Sigmoid colon (tissue), 7 donors: ENCODE measurements around the gene KLHL29. TPM values are rescaled to one million over a fixed set of nuclear protein-coding genes. Genes with fewer than 3 reads are reported as not detected.

Experiments used
- DNase-seq: peaks from one replicate; pipeline ENCODE4 v3.0.0-alpha.2; 2019
- H3K27ac ChIP-seq, 4 donors: fragments of 200-600 bp; sonication (generic); one replicate each; pipeline ENCODE4 v1.5.1; 2016 to 2019; ENCODE audit warnings: mild to moderate bottlenecking in 1 of 4
- H3K27me3 ChIP-seq, 3 donors: fragments of 200-600 bp; sonication (generic); one replicate each; pipeline ENCODE4 v1.5.1; 2019; ENCODE audit warnings: mild to moderate bottlenecking in 1 of 3
- H3K36me3 ChIP-seq, 4 donors: fragments of 200-600 bp; sonication (generic); one replicate each; pipeline ENCODE4 v1.5.1; 2016 to 2019
- H3K4me1 ChIP-seq, 4 donors: fragments of 200-600 bp; sonication (generic); one replicate each; pipeline ENCODE4 v1.5.1; 2017 to 2019
- H3K4me3 ChIP-seq, 4 donors: fragments of 200-600 bp; sonication (generic); one replicate each; pipeline ENCODE4 v1.5.1; 2017 to 2019; ENCODE audit warnings: mild to moderate bottlenecking in 2 of 4, moderate library complexity in 1 of 4
- H3K9me3 ChIP-seq, 4 donors: fragments of 200-600 bp in 3 of 4; sonication (generic) in 3 of 4; one replicate each; pipeline versions ENCODE4 v1.5.1 to v1.6.1; 2013 to 2019
- CTCF ChIP-seq, 4 experiments: fragments of 450-650 bp in 3 of 4; fragments of 200-600 bp in 1 of 4; IDR thresholded peaks; one replicate each; pipeline ENCODE4 v1.5.1; 2016 to 2019; ENCODE audit warnings: antibody characterized with exemption in 4 of 4, mild to moderate bottlenecking in 3 of 4, moderate library complexity in 2 of 4
- EP300 ChIP-seq, 4 donors: sonication (generic); formaldehyde crosslinking; IDR thresholded peaks; one replicate each; pipeline ENCODE4 v1.6.1; 2017; ENCODE audit warnings: antibody characterized with exemption in 4 of 4
- POLR2A ChIP-seq, 2 donors: fragments of 450-650 bp; IDR thresholded peaks; one replicate each; pipeline ENCODE4 v1.6.1; 2016; ENCODE audit warnings: antibody characterized with exemption in 2 of 2, mild to moderate bottlenecking in 2 of 2, moderate library complexity in 2 of 2
- POLR2AphosphoS5 ChIP-seq, 4 donors: sonication (generic); formaldehyde crosslinking; IDR thresholded peaks; one replicate each; pipeline ENCODE4 v1.6.1; 2017; ENCODE audit warnings: antibody characterized with exemption in 4 of 4
- WGBS, 2 donors: extraction: QIAGEN DNeasy Blood & Tissue Kit; methylation state at CpG; one replicate each; pipeline ENCODE4 v1.1.7; 2013; 5-methylcytosine and 5-hydroxymethylcytosine counted together
- intact Hi-C: fragments of 100-400 bp; cut with DNase I; formaldehyde crosslinking; loops from one replicate; pipeline ENCODE4 v1.15.1; 2023
- polyA plus RNA-seq, 3 donors: library from polyadenylated mRNA; stranded (reverse); fragments of 200-250 nt; gene quantifications; one replicate each; pipeline ENCODE4 v1.2.3, GENCODE V29; 2013
- total RNA-seq, 4 donors: library from RNA; depleted of rRNA; stranded (reverse); fragments of >200 nt; gene quantifications; one replicate each; pipeline ENCODE4 v1.1.0, GENCODE V29; 2016
- donor health status: healthy with polysubstance abuse.
- donor health status: Bipolar disorder and iron deficiency.
- donor health status: healthy.

Gene KLHL29
- total and polyA plus RNA-seq, 7 donors = 0.46 to 25.5 (median 6.3) TPM

- H3K4me1 ChIP-seq = no peaks in the 10 kb centered on the region
- peaks cover 0 to 45% (median 4%) of the 10 kb centered on the region in 4 donors for H3K36me3 ChIP-seq
- H3K27ac ChIP-seq = no peak overlapping the region
- no peaks in the 10 kb centered on the region for H3K9me3 ChIP-seq
- 90 to 92% methylated on average over 9 of the region's 9 CpGs for whole genome bisulfite sequencing, 2 donors
- DNase-seq = no peak
- TF ChIP-seq EP300 (IDR thresholded peaks at IDR 0.05) (no peak), POLR2AphosphoS5 (IDR thresholded peaks at IDR 0.05) (no peak), POLR2A (IDR thresholded peaks at IDR 0.05) (no peak), CTCF (IDR thresholded peaks at IDR 0.05) (no peak)
- no peak overlapping the region for H3K4me3 ChIP-seq
- intact Hi-C loops = no loop called here
- H3K27me3 ChIP-seq = no peaks in the 10 kb centered on the region
Observed at GRCh38 chr2:23687214-23687613, 302.2 kb downstream of the KLHL29 start.

- H3K27me3 ChIP-seq = no peaks in the 10 kb centered on the region
- no peak for TF ChIP-seq EP300 (IDR thresholded peaks at IDR 0.05)
- TF ChIP-seq POLR2AphosphoS5 (IDR thresholded peaks at IDR 0.05) = no peak
- no peak for TF ChIP-seq CTCF (IDR thresholded peaks at IDR 0.05)
- TF ChIP-seq POLR2A (IDR thresholded peaks at IDR 0.05) = no peak
- H3K9me3 ChIP-seq = no peaks in the 10 kb centered on the region
- H3K4me1 ChIP-seq = no peaks in the 10 kb centered on the region
- no peak overlapping the region for H3K4me3 ChIP-seq
- H3K27ac ChIP-seq = no peak overlapping the region
- intact Hi-C loops = no loop called here
- WGBS, 2 donors = 93 to 94% methylated on average over 14 of the region's 14 CpGs
- no peak for DNase-seq
- peaks cover 0 to 50% (median 6%) of the 10 kb centered on the region in 4 donors for H3K36me3 ChIP-seq
Observed at GRCh38 chr2:23687713-23688112, 302.7 kb downstream of the KLHL29 start.

- Histone ChIP-seq H3K36me3 (peaks cover 0 to 59% (median 6%) of the 10 kb centered on the region in 4 donors), H3K27me3 (no peaks in the 10 kb centered on the region), H3K4me3 (no peak overlapping the region), H3K9me3 (no peaks in the 10 kb centered on the region), H3K27ac (no peak overlapping the region), H3K4me1 (no peaks in the 10 kb centered on the region)
- DNase-seq = no peak
- WGBS, 2 donors = 86 to 87% methylated on average over 15 of the region's 15 CpGs
- TF ChIP-seq POLR2A (IDR thresholded peaks at IDR 0.05) (no peak), POLR2AphosphoS5 (IDR thresholded peaks at IDR 0.05) (no peak), EP300 (IDR thresholded peaks at IDR 0.05) (no peak), CTCF (IDR thresholded peaks at IDR 0.05) (no peak)
- intact Hi-C loops = no loop called here
Observed at GRCh38 chr2:23688486-23689130, 303.6 kb downstream of the KLHL29 start.

- intact Hi-C loops = no loop called here
- Histone ChIP-seq H3K27ac (no peak overlapping the region), H3K4me3 (no peak overlapping the region), H3K9me3 (no peaks in the 10 kb centered on the region), H3K4me1 (no peaks in the 10 kb centered on the region), H3K27me3 (no peaks in the 10 kb centered on the region), H3K36me3 (peaks cover 0 to 65% (median 6%) of the 10 kb centered on the region in 4 donors)
- DNase-seq = no peak
- WGBS, 2 donors = 87 to 89% methylated on average over 11 of the region's 11 CpGs
- TF ChIP-seq EP300 (IDR thresholded peaks at IDR 0.05) (no peak), CTCF (IDR thresholded peaks at IDR 0.05) (no peak), POLR2AphosphoS5 (IDR thresholded peaks at IDR 0.05) (no peak), POLR2A (IDR thresholded peaks at IDR 0.05) (no peak)
Observed at GRCh38 chr2:23689131-23689700, 304.2 kb downstream of the KLHL29 start.
